Stimulated activated CD4-positive, alpha-beta T cell treated with anti-CD3 and anti-CD28 coated beads, Interleukin-4, amount 100 ng/mL, for 4 hours (primary cell): ENCODE results near the gene PPP6R3.
"Not testable (repeated sequence)": the region's sequence is repeated elsewhere in the genome, so short reads cannot be mapped to it uniquely, and the experiment has no call there.

ENCODE experiments used
- DNase-seq, 2 experiments: peaks; one replicate each; pipeline ENCODE4 v3.0.0-alpha.2; 2020

The PPP6R3 gene

GRCh38 chr11:68459886-68460740 is 439 bp upstream of the PPP6R3 start:
- DNase-seq = peak; percentile 93 to 95

DNA sequence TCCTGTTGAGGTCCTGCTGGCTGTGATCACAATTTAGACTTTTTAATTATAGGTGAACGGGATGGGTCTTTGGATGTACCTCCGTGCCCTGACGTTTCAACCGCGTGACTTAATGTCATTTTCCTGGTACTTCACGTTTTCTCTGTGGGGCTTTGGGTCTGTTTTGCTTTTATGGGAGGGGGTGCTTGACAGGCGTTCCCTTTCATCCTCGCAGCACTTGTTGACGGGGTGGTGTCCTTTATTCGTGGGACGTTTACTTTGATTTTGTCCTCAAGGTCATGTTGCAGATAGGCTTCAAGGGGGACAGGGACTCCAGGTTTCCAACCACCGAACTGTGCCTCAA is 994 bp downstream of the PPP6R3 start:
- no peak for DNase-seq

GRCh38 chr11:68463714-68464113 is 3.2 kb downstream of the PPP6R3 start:
- no peak for DNase-seq

DNA sequence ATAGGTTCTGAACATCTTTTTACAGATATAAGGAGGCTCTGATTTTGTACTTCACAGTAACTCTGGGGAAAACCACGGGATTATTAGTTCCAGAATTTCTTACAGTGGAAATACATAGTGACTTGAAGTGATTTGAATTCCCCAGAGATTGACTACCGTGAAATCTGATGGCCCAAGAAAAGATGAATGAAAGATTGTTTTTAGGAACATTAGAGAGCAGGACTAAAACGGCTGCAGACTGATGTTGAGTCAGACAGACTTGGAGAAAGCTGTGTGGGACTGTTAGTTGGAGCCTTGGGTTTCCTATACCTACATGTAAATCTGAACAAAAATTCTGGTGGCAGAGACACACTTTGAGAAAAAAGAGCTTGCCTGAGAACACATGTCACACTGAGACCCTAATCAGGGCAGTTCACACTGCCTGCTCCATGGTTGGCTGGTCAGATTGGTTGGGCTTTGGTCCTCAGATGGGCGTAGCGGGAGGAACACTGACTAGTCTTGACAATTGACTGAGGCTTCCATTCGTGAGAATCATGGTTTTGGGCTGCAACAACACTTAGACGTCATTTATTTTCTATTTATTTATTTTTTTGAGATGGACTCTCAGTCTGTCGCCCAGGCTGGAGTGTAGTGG is 6.8 kb downstream of the PPP6R3 start:
- DNase-seq = no peak

- DNase-seq = no peak
These were observed 7.8 kb downstream of the PPP6R3 start for GRCh38 chr11:68468217-68468828.

GRCh38 chr11:68469122-68469521 is 8.6 kb downstream of the PPP6R3 start:
- DNase-seq = no peak

GRCh38 chr11:68469642-68470041 is 9.1 kb downstream of the PPP6R3 start:
- no peak for DNase-seq

- DNase-seq = no peak
These were observed 9.8 kb downstream of the PPP6R3 start for GRCh38 chr11:68470304-68470811.

DNA sequence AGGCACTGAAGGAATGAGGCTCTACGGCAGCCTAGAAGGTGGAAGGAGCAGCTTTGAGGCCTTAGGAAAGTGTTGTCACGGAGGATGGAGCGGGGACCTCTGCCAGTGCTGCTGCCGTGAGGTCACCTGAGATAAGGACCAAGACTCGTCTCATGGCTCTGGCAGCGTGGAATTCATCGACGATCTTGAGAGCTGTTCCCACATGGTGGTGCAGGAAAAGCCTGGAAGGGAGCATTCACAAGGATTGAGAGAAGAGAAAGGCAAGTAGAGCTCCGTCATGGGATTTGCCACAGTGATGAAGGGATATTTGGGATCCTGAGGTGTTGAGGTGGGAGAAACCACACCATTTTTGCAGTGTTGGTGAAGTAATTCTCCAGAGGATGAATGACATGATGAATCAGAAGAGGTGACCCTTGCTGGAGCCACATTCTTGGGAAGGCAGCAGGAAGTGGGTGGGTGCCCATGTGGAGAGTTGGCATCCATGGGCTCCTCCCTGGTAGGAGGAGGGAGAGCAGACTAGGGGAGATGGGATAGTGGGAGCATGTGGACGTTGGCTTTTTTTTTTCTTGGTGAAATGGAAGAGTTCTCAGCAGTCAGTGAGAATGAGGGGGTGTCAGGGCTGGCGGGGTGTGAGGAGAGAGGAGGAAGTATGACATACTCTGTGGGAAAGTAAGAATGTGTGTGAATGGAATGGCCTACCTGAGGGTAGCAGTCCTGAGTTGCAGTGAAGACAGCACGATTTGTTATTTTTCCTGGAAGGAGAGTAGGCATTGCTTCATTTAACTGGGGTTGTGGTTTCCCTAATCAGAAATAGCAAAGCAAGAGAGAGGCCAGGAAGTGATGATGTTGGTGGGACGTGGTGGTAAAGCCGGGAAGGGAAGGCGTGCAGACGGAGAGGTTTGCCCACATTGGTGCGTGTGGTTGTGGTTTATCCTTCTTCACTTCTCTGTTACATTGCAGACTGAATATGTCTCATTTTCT is 11.1 kb downstream of the PPP6R3 start:
- peak in 1 of 2 experiments; percentile 18 for DNase-seq

DNA sequence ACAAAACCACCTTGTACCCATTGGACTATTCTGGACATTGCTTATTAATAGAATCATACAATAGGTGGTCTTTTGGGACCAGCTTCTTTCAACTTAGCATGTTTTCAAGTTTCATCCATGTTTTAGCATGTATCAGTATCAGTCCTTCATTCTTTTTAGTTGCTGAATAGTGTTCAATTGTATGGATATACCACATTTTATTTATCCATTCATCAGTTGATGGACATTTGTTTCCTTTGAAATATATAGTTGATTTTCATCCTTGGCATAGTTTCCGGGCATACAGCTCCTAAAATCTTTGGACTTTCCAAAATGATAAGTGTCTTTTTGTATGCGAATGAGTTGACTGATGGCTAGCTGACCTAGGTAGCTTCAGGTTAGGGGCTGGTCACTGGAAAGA is 12.2 kb downstream of the PPP6R3 start:
- DNase-seq = no peak

GRCh38 chr11:68473693-68474092 is 13.1 kb downstream of the PPP6R3 start:
- DNase-seq = no peak

- DNase-seq = not testable (repeated sequence)
These were observed 15.1 kb downstream of the PPP6R3 start for GRCh38 chr11:68475626-68476025.

DNA sequence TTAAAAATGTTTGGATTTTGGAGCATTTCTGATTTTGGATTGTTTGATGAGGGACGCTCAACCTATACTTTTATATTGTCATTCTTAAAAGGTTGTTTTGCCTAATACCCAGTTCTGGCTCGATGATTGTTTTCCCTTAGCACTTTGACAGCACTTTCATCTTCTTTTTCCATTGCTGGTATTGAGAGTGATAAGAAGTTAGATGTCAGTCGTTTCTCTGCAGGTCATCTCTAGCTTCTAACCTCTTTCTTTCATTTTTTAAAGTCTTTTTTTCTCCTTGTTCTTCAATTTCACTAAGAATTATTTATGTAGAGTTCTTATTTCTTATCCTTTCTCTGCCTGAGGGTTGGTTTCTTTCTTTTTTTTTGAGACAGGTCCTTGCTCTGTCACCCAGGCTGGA is 18.8 kb downstream of the PPP6R3 start:
- DNase-seq = no peak

DNA sequence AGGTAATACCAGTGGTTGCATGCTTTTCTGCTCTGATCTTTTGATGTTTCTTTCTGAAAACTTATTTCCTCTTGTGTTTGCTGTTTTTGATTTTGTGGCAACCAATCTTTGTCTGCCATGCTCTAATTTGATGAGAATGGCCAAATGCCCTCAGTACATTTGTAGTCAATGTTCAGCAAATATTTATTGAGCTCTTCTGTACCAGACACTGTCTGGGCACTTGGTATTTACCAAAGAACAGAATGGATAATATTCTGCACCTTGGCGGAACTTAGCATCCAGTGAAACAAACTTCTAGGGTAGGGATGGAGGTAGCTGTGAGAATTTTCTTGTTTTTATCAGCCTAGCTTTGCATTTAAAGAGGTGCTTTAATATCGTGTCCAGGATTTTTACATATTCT is 19.6 kb downstream of the PPP6R3 start:
- DNase-seq = no peak

DNA sequence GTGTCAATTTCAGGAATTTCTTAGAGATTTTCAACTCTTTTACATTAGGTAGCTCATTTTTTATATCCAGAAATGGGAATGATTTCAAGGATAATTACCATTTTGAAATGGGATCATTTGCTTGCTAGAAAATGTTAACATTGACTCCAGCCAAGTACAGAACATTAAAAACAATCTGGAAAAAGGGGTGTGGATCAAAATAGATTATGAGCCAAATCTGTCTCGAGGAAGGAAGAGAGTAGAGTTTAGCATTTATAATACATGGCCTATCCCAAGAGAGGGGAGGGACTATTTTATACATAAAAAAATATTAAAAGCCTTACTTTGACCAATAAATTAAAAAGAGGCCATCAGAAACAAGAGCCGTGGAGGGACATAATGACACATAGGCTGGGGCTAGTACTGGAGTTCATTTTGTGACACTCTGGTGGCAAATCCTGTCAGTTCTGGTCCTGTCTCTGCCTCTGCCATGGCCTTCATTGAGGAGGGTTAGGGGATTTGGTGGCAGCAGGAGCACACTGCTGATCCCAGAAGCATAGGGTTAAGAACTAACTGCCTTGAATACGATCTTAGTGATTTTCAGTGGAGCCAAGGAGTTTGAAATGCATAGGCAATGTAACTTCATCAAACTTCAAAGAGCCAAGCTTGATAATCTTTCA is 20.4 kb downstream of the PPP6R3 start:
- DNase-seq = no peak

GRCh38 chr11:68481579-68482240 is 21.2 kb downstream of the PPP6R3 start:
- no peak for DNase-seq

DNA sequence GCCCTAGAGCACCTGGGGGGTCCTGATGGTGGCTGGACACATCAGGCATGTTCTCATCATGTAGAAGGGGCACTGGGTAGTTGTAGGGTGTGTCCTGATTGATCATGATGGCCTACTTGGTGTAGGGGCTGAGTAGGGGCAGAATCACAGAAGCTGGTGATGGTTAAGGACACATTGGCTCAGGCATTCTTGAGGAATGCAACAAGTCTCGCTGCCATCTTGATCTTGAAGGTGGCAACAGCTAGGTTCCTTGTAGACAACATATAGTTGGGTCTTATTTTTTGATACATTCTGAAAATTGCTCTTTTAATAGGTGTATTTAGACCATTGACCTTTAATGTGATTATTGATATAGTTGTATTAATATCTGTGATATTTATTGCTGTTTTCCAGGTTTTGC is 28.1 kb downstream of the PPP6R3 start:
- DNase-seq = no peak

- no peak for DNase-seq
These were observed 34.7 kb downstream of the PPP6R3 start for GRCh38 chr11:68495220-68495729.

GRCh38 chr11:68495872-68496271 is 35.3 kb downstream of the PPP6R3 start:
- no peak for DNase-seq

- DNase-seq = no peak
These were observed 37.2 kb downstream of the PPP6R3 start for GRCh38 chr11:68497761-68498160.

GRCh38 chr11:68498321-68498720 is 37.8 kb downstream of the PPP6R3 start:
- no peak for DNase-seq
